Gastrocnemius medialis (tissue), 4 donors: ENCODE results near the gene RBX1.

Experiments used
- CTCF ChIP-seq, 5 experiments: fragments of 450-650 bp in 3 of 5; fragments of 200-600 bp in 2 of 5; sonication (generic) in 2 of 5; IDR thresholded peaks in 4 of 5; conservative IDR thresholded peaks in 1 of 5; 1 replicate in 4 of 5; 2 replicates in 1 of 5; pipeline ENCODE4 v1.5.1; 2016 to 2019; ENCODE audit warnings: antibody characterized with exemption in 5 of 5, mild to moderate bottlenecking in 3 of 5, moderate library complexity in 3 of 5
- POLR2A ChIP-seq, 2 donors: fragments of 450-650 bp; IDR thresholded peaks; one replicate each; pipeline ENCODE4 v1.6.1; 2017; ENCODE audit warnings: antibody characterized with exemption in 2 of 2, mild to moderate bottlenecking in 2 of 2, moderate library complexity in 2 of 2

GRCh38 chr22:40950962-40951794 lies at the start of gene RBX1:
- TF ChIP-seq CTCF (IDR thresholded peaks at IDR 0.05 in 4 of 5, conservative IDR thresholded peaks at IDR 0.05 in 1 of 5) (no peak), POLR2A (IDR thresholded peaks at IDR 0.05) (peak; percentile 72 to 77)
